HG03520 (cell line): ENCODE measurements around the gene SH3YL1.

ENCODE experiments used
- ATAC-seq: cut with Tn5 transposase; IDR thresholded peaks from one replicate; pipeline ENCODE4 v1.9.1; 2021; ENCODE audit warnings: mild to moderate bottlenecking, moderate library complexity; ENCODE audit not compliant: unreplicated experiment

SH3YL1 gene

DNA sequence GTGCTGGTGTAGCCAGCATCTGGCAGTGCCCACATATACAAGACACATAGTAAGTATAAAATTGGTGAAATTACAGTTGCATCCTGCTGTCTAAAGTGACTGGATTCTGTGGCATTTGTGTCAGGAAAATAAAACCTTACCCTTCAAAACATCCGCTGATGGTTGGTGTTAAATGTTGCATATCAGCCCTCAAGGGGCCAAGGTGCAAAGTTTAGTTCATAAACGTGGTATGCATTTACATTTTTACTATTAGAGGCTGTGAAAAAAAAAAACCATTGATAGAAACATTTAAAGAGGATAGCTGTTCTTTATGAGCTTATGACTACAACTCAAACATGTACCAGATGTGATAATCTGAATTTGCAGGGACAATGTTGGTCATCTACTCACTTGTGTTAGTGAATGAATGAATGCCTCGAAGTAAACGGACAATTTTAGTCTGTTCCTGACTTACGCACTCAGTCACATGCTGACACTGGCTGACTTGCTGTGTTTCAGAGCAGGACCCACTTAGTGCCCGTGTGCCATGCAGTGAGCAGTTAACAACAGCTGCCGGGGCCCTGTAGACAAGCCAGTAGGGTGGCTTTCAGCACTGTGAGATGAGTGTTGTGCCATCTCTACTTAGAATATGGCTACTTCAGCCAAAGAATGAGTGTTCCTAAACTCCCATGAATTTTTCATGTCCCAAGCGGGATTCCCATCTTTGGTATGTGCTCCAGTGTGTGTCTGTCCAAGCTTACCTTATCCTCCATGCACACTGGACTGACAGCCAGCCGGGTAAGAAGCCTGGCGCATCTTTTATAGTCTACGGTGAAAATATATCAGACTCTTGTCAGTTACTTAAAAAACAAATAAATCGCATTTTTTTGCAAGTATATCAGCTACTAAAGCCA lies 18.8 kb upstream of the SH3YL1 start:
- no peak for ATAC-seq

DNA sequence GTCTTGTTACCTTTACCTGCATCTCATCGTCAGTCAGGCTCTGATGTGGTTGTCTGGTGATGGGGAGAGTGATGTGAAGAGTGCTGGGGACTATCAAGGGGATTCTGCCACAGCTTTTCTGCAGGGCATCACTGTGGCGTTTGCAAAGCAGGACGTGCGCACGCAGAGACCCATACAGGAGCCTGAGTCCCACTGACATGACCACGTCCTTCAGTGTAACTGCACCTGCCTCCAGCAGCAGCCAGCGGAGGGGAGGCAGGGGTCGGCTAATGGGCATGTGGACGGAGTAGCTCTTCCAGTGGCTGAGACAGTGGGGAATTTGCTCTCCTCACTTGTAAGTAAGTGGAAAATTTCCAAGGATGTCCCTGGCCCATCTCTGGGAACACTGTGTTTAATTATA lies 17.5 kb upstream of the SH3YL1 start:
- no peak for ATAC-seq

DNA sequence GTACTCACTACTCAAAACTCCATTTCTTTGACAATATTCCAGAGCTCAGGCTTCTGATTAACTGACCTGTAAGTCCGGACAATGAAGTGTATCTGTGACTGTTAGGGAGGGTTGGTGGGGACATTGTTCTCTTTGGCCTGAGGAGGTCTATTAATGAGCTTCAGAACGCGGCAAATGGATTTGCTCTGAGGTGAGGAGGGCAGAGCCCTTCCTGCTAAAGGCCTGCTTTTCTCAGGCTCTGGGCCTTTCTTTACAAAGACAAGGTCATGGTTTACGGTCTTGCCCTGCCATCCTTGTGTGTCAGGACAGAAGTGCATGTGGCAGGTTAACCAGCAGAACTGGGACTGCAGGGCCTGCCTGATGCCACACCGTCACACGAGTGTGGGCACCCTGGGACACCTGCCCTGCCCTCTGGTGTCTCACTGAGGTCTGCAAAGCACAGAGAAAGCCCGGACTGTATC lies 16.8 kb upstream of the SH3YL1 start:
- no peak for ATAC-seq

DNA sequence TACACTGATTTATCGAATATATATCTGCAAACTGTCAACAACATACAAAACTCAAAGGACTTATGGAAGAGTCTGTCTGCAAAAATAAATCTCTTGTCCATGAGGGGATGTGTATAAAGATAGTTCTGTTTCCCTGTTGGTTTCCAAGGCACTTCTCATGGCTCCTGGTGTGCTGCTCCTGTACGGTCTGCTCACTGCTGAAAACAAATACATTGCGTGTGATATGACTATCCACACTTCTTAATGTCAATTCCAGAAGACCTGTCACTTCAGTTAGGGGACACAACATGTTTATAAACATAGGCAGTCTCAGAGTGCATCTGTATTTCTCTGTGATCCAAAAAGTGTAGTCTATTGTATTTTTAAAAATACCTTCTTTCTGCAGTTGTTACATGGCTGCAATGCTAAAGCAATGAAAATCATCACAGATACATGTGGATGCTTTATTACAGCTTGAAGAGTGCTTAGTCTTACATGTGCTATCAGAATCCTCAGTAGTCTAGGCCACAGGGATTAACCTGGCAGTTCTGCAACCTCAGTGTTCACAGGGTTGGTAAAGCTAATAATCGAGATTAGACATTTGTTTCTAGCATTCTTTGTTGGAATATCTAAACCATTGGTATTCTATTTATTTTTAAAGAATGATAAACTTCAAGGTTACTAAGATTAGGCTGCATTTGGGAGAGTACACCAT lies 16.3 kb upstream of the SH3YL1 start:
- ATAC-seq, result no peak

DNA sequence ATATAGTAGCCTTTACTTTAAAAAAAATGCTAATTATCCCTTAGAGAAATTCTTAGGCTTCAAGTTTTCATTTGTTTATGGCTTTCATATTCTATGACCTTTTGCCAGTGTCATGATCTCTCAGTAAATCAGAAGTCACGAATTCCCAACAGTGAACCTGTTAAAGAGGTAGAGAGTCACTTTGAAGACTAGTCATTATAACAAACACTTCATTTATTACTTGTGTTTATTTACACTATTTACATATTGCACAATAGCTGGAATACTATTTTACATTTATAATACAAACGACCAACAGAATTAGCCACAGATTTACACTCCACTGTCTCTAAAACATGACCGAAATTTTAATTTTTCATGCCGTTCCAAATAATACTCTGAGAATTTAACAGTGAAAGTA lies 15.5 kb upstream of the SH3YL1 start:
- ATAC-seq, result no peak

DNA sequence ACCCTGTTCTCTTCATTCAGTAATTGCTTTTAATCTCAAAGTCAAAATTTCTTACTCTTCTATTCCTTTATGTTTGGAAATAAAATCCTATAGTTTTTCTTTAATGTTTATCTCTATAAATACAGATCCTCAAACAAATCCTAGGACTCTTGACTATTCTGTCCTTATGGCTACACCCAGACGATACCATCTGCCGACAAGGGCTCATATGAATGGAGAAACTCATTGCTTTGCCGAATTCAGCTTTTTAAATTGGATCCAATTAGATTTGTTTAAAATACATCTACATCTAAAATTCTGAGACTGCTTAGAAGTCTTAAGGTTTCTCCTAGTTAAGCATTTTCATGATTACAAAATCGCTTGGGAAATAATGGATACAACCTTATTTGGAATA lies 15.1 kb upstream of the SH3YL1 start:
- no peak for ATAC-seq

DNA sequence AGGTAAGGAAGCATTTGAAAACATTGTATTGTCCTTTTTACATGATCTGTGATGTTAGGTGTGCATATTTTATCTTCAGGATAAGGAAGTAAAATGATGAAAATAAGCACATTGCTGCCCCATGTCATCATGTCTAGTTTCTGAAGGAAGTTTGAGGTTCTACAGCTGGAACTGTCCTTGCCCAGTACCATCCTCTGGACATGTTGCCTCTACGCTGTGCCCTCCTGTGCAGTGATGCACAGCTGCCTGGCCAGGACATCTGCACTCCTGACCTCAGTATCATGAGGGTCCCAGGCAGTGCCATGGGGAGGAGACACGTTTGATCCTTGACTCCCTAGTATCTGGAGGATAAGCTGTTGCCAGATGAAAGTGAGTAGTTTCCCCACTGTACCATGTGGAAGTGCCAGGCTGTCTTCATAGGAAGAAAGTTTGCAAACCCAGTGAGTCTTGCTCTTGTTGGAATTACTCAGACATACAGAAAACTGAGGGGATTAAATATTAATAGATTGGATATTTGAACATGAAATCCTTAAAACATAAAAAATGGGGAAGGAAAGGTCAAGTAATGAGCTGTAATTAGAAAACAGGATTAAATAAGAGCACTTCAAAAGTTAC lies 14.6 kb upstream of the SH3YL1 start:
- no peak for ATAC-seq

DNA sequence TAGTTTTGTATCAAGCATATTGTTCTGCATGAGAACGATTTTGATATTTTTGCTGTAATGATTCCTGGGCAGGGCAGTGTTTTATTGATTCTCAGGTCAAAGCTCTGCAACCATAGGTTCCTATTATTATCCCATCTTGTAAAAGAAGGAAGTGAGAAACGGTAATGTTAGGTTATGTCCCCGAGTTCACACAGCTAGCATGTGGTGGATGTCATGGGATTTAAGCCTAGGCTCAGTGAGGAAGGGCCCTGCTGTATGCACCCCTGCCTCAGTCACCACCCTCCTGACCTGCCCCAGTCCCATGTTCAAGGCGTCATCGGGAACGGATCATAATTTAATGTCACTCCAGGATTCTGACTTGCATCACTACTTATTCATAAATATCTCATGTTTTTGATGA lies 11.6 kb upstream of the SH3YL1 start:
- peak; percentile 97 for ATAC-seq

DNA sequence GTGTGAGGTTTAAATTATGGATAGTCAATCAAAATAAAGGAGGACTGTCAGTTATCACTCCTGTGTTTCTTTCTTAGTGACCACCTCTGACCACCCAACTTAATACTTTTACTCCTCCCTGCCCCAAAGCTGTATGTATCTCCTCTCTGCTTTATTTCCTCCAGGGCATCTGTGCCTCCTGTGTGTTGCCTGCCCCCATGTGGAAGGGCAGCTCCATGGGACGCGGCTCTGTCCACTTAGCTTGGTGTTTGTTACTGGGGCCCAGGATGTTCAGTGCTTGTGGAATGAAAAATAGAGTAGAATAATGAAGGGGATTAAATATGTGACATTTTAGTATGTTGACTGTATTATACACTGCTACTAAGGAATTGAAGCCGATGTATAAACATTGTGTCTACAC lies 10.7 kb upstream of the SH3YL1 start:
- no peak for ATAC-seq

DNA sequence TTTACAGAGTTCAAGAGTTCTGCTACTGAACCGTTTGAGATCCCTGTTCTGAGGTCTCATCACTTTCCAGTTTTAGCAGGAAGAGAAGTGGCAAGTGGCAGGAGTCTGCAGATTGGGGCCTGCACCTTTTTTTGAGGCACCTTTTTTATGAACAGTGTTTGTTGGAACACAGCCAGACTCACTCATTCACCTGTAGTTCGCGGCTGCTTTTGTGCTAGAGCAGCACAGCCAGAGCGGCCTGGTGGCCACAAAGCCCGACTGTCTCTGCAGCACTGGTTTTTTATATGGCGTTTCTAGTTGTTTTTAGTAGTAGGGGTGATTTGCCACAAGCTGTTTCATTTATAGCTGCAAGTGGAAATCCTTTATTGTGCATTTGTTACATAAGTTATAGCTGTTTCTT lies 9.5 kb upstream of the SH3YL1 start:
- no peak for ATAC-seq

DNA sequence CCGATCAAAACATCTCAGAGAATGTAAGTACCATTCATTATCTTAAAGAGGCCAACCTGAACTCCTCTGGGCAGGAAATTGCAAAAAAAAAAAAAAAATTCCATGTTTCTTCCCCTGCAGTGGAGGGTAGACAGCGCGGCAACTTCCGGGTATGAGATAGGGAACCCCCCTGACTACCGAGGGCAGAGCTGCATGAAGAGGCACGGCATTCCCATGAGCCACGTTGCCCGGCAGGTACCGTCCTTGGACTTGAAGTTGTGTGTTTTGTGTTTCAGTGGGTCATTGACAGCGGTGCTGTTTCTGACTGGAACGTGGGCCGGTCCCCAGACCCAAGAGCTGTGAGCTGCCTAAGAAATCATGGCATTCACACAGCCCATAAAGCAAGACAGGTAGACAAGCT lies 8.1 kb upstream of the SH3YL1 start:
- no peak for ATAC-seq

DNA sequence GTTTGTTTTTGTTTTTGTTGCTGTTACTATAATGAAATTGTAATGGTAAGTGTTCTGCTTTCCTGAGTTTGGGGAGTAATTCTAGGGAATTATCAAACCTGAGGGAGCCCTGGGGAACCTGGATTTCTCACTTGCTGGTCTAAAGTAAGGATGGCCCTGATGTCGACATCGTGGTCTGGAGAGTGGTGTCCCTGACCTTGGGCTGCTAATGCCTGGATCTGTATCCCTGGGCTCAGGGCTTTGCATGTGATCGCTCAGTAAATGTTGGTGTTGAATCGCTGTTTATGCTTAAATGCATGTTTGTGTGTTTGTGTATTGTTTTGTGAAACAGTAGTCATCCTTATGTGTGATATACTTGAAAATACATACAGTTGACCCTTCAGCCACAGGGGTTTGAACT lies 7.0 kb upstream of the SH3YL1 start:
- ATAC-seq, result no peak

DNA sequence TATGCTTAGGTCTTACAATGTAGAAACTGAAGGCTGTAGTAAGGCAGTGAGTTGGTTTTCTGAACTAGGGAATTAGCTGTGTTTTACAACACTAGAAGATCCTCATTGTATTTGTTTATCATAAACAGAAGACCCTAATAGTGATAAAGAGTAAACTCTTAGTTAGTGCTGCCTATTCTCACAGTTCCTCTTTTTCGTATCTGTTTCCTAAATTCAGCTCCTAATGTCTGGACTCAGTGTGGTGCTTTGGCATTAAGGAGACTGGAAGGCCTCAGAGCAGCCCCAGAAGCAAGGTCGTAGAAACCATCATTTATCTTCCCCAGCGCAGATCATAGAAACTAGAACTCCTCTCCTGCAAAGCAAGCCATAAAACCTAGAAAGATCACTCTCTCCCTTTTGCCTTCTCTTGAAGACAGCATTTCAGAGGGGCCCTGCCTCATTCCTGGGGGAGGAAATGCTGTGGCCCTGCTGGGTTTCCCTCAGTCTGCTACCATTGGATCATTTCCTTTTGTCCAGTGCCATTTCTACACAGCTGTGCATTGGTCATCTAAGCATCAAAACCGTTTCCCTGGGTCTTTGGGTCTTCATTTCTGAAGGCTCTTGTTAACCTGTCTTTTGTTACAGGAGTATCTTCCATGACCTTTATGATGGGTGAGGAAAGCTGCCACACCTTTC lies 5.7 kb upstream of the SH3YL1 start:
- no peak for ATAC-seq

DNA sequence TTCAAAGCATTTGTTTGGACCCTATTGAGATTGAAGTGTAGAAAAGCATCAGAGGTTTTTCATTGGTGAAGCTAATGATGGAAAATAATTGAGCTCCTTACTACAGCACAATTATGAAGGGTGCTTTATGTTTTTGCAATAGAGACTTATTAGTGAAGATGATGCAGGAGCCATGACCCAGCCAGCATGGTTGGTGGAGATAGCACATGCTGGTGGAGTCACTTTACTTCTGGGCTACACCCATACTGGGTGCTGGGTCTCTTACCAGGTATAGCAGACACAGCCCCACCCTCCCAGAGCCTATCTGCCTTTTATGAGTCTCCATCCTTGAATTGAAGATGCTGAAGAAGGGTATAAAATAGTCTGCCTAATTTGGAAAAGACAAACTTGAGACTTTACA lies 4.5 kb upstream of the SH3YL1 start:
- ATAC-seq, result no peak

DNA sequence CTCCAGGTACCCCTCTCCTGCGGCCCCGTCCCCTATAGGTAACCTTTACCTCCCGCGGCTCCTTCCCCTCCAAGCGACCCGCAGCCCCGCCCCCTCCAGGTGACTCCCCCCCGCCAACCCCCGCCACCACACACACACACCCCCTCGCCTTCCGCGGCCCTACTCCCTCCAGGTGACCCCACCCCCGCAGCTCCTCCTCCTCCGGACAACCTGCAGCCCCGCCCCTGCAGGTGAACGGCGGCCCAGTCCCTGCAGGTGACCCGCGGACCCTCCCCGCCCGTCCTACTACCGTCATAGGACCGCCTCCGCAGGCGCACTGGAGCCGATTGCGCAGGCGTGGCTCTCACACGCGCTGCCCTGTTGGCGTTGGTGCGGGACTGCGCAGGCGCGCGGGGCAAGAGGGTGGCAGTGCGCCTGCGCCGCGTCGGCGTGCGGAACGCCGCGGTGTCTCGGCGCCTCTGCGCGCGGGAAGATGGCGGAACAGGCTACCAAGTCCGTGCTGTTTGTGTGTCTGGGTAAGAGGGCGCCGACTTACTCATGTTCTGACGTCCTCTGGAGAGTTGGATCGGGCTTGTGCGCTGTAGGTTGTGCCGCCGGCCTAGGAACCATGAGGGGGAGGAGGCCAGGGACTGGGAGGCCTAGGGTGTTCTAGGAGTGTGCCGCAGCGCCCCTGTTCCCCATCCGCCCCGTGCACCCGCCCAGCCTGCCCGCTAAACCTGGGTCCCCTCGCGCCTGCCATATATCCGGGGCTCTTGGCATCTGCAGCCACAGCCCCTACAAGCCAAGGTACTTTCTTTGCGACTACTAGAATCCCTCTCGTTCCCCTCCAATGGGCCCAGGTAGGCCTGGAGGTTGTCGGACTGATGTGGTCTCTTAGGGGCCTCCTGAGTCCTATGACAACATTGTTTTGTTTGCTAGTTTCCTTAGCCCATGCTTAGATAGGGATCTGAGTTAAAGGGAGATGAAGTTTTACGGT lies 949 bp upstream of the SH3YL1 start, which contains the start of gene ACP1:
Gene ACP1 (plus strand): TSS at position 455 of the 976 bp plus-strand sequence. CDS start 18 bp downstream, at position 473.
- ATAC-seq, result peak; percentile 88

DNA sequence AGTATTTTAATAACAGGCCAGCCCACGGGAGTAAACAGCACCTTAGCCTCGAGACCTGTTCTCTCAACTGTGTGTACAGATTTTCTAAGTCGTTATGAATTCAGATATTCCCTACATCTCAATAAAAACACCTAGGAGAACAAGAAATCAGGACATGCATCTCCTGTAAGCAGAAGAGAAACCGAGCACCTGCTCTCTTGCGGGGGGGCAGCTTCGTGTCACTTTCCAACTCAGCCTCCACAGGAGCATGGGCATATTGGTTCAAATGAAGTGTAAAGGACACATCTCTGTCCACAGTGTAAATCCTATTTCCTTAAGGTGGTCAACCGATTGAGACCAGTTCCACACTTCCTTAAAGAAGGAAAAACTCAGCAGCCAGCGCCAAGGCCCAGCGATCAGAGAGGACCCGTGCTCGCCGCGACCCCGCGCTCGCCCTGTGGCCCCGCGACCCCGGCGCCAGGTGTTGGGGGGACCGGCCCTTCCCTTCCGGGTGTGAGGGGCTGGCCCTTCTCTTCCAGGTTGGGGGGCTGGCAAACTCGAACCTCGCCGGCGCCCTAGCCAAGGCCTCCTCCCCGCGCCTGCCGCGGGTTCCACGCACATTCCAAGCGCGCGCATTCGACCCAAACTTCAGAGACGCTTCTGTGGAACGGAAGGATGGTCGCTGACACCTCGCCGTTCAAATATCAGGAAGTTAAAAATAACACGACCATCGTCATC lies 652 bp downstream of the SH3YL1 start:
- no peak for ATAC-seq

DNA sequence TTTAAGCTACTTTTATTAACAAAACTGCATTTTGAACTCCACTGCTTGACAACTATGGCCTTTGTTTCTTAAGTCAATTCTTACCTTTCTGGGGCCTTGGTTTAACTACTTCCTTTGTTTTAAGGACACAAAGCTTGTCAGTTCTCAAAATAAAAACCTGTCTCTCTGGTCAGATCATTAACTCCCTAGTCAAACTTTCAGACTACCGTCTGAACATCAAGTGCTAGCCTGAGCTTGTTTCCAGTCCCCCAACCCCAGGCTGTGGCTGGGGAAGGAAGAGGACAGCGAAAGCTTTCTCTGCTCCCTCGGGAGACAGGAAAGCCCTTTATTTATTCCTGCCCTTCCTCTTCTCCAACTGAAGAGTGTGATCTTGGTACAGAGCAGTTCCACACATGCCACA lies 1.7 kb downstream of the SH3YL1 start:
- no peak for ATAC-seq

DNA sequence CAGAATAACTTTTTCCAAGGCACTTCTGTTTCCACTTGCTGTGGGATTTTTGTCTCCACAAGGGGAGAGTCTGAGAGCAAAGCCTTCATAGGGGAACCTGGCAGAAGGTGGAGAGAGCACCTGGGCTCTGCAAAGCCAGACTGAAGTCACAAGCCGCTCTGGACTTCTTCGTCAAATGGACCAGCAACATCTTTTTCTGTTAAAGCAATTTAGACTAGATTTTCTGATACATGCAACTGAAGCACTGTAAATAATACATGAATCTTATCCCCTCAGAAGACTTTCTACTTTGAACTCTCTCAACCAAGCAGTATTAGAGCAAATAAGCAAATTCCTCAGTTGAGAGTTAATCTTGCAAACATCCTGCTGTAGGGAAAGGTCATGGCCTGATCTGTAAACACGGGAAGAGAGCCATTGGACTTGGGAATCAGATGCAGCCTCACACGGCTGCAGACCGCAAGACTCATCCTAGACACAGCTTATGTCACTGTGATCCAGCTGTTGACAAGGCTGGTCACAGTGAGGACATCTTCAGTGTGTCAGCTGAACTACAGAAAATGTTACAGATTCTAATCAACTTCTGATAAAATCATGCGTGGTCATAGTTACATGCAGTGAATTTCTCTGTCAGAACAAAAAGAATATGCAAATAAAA lies 3.2 kb downstream of the SH3YL1 start:
- no peak for ATAC-seq

DNA sequence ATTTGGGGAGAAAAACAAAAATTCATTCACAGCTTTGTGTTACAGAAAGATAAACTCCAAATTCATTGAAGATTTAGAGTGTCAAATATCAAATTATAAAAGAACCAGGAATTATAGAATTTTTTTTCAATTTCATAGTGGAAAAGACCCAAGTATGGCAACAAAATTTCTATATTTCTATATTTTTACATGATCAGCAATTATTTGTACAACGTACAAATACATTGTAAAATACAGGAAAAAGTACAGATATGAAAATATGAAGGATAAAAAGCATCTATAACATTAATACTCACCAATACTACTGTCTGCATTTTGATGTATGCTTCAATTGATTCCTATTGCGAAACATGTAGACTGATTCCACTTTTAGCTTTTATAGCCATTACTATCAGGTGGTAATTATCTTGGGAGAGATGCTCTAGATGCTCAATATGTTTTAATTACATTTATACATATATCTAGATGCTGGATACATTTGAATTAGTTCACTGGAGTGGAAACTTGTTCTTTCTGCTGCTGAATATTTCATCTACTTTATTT lies 4.0 kb downstream of the SH3YL1 start:
- ATAC-seq, result no peak
